ENCODE data around the gene FREM1.

FREM1 gene

DNA sequence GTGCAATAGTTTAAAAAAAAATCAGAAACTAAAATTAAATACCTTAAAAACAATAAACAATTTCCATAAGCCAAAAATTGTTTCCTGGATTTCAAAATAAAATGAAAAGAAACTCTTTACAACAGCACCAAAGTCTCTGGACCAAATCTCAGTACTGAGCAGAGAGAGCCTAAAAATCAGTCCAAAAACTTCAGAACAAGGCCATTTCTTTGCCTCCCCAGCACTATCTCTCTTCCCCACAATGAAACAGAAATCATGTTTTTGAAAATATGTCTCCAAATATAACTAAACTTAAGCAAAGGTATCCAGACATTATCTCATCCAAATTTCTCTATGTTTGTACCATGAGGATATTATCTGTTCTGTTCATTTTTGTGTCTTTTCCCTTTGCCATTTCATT lies 1.0 kb downstream of the FREM1 start:
- DNase-seq (ENCODE audit: extremely low read depth, insufficient read length), result no peak
- no peaks in the 10 kb centered on the region for H3K27me3 ChIP-seq (replicated peaks; ENCODE audit: control insufficient read depth, insufficient read depth, low read length)
- TF ChIP-seq, protein P1, sequence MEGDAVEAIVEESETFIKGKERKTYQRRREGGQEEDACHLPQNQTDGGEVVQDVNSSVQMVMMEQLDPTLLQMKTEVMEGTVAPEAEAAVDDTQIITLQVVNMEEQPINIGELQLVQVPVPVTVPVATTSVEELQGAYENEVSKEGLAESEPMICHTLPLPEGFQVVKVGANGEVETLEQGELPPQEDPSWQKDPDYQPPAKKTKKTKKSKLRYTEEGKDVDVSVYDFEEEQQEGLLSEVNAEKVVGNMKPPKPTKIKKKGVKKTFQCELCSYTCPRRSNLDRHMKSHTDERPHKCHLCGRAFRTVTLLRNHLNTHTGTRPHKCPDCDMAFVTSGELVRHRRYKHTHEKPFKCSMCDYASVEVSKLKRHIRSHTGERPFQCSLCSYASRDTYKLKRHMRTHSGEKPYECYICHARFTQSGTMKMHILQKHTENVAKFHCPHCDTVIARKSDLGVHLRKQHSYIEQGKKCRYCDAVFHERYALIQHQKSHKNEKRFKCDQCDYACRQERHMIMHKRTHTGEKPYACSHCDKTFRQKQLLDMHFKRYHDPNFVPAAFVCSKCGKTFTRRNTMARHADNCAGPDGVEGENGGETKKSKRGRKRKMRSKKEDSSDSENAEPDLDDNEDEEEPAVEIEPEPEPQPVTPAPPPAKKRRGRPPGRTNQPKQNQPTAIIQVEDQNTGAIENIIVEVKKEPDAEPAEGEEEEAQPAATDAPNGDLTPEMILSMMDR (IDR thresholded peaks at IDR 0.05; ENCODE audit: insufficient read depth, low read length, poor library complexity, severe bottlenecking), result no peak
- no peaks in the 10 kb centered on the region for H3K36me3 ChIP-seq (ENCODE audit: control insufficient read depth, insufficient read depth, low read length)
- no peak overlapping the region for H3K4me3 ChIP-seq (replicated peaks; ENCODE audit: low read depth, low read length)

DNA sequence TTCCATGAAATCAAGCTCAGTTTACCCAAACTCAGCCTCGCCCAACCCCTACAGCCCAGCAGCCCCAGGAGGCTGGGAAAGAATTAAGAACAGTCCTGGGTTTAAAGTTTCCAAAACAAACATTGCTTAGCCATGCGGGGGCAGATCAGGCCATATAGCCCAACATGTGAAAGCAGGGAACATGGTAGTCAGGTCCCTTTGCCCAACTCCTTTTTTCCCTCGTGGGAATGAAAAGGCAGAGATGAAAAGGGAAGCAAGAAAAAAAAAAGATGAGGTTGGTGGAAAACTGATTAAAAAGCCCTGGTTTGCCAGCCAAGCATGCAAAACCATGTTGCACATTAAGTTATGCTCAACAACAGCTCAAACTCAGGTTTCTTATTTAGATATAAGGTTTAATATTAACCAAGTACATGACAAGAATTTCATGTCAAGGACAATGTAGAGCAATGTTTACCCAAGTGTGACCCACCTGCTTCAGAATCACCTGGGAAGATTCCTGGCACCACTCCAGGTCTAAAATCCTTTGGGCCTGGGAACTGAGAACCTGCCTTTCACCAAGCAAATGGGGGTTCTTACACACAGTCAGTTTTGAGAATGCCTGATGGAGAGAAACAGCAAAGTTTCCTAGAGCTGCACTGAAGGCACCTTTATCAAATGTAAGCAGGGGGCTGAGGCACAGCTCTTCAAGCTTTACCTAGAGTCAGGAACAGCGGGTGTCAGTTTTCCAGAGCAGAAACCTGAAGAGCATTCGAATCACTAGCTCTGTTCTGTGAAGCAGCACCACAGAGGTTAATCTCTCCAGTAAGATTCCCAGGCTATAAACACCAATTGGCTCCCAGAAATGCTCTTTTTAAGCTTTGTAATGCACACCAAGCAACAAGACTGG lies 1.7 kb downstream of the FREM1 start:
- TF ChIP-seq, protein P1 (IDR thresholded peaks at IDR 0.05; ENCODE audit: insufficient read depth, low read length, poor library complexity, severe bottlenecking), result no peak
- Histone ChIP-seq H3K4me3 (replicated peaks; ENCODE audit: low read depth, low read length) (no peak overlapping the region), H3K36me3 (ENCODE audit: control insufficient read depth, insufficient read depth, low read length) (no peaks in the 10 kb centered on the region), H3K27me3 (replicated peaks; ENCODE audit: control insufficient read depth, insufficient read depth, low read length) (no peaks in the 10 kb centered on the region)
- DNase-seq (ENCODE audit: extremely low read depth, insufficient read length), result no peak

DNA sequence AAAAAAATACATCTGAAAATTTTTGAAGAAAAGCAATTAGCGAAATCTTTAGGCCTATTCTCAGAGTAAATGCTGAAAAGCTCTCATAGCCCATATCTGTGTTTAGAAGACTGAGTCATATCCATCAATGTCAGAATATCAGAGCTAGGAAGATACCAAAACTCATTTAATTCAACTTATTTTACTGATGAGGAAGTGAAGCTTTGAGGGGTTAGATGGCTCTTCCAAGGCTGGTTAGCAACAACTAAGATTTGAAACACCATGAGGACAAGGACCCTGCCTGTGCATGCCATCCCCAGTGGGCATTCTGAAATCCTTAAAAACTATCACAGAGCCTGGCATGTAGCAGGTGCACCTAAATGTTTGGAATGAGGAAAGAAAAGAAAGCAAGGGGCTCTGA lies 2.5 kb downstream of the FREM1 start:
- DNase-seq (ENCODE audit: extremely low read depth, insufficient read length), result no peak
- TF ChIP-seq, protein P1 (IDR thresholded peaks at IDR 0.05; ENCODE audit: insufficient read depth, low read length, poor library complexity, severe bottlenecking), result no peak
- no peak overlapping the region for H3K4me3 ChIP-seq (replicated peaks; ENCODE audit: low read depth, low read length)
- no peaks in the 10 kb centered on the region for H3K27me3 ChIP-seq (replicated peaks; ENCODE audit: control insufficient read depth, insufficient read depth, low read length)
- no peaks in the 10 kb centered on the region for H3K36me3 ChIP-seq (ENCODE audit: control insufficient read depth, insufficient read depth, low read length)

DNA sequence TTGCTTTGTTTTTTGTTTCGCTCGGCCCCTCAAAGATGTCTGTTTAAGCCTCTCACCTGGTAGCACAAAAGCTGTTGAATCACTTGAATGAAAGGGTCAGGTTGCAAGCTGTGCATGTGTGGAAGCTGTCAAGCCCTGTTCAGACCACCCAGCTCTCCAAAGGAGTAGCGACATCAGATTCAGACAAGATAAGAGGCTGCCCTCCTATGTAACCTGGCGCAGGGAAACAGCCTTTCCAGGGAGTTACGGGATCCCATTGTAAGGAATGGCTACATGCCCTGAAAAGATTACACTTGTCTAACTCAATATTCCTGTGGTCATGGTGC lies 2.9 kb downstream of the FREM1 start:
- no peak overlapping the region for H3K4me3 ChIP-seq (replicated peaks; ENCODE audit: low read depth, low read length)
- DNase-seq (ENCODE audit: extremely low read depth, insufficient read length), result no peak
- no peaks in the 10 kb centered on the region for H3K36me3 ChIP-seq (ENCODE audit: control insufficient read depth, insufficient read depth, low read length)
- H3K27me3 ChIP-seq (replicated peaks; ENCODE audit: control insufficient read depth, insufficient read depth, low read length), result no peaks in the 10 kb centered on the region
- TF ChIP-seq, protein P1 (IDR thresholded peaks at IDR 0.05; ENCODE audit: insufficient read depth, low read length, poor library complexity, severe bottlenecking), result no peak

DNA sequence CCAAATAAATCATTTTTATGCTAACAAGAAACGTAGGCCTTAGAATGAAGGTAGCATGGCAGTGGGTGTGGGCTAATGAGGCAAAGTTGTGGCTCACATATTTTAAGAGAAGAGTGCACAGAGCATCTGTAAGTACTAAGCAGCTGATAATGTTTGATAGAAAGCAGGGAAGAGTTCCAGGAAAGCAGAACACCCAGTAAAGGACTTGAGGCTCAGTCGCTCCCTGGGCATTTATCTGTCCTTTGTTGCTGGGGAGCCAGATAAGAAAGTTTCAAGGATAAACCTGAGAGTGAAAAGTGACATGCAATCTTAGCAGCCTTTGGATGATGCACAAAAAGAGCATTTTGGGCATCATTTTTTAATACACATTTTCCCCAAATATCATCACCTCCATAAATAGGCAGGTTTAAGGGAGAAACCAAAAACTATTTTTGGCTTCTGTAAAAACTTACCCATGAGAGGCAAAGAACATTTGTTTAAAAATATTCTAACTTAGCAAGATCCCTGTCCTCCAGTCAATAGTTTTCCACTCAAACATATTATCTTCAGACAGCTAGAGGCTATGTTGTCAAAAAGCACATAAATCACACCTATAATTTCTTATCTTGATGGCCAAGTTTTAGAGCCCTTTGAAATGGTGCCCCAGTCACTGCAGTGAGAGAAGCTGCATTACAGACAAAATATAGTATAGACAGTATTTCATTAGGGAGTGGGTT lies 3.4 kb downstream of the FREM1 start:
- Histone ChIP-seq H3K36me3 (ENCODE audit: control insufficient read depth, insufficient read depth, low read length) (no peaks in the 10 kb centered on the region), H3K27me3 (replicated peaks; ENCODE audit: control insufficient read depth, insufficient read depth, low read length) (no peaks in the 10 kb centered on the region), H3K4me3 (replicated peaks; ENCODE audit: low read depth, low read length) (no peak overlapping the region)
- TF ChIP-seq, protein P1 (IDR thresholded peaks at IDR 0.05; ENCODE audit: insufficient read depth, low read length, poor library complexity, severe bottlenecking), result no peak
- no peak for DNase-seq (ENCODE audit: extremely low read depth, insufficient read length)

Measured in GM06990 (cell line).